Calu3 (cell line): ENCODE data around the gene RABEP2. TPM values are rescaled to one million over a fixed set of nuclear protein-coding genes. Genes with fewer than 3 reads are reported as not detected.
A peak's percentile ranks its signal among the peaks of the same experiment; 100 is the strongest.
"Not testable (repeated sequence)": the region's sequence is repeated elsewhere in the genome, so short reads cannot be mapped to it uniquely, and the experiment has no call there.

Source experiments
- BruUV-seq: library from RNA; stranded (reverse); fragments of 400-500 nt; replicated peaks from 2 replicates; lab custom pipeline; 2021; lab: Mats Ljungman, UMichigan
- CTCF ChIA-PET: fragments of 300-600 bp; sonication (Branson Sonifier 250); formaldehyde crosslinking; loops from one replicate; lab custom pipeline; 2022; ENCODE audit warnings: antibody characterized with exemption; lab: Charles Lee
- DNase-seq: peaks from one replicate; pipeline ENCODE4 v3.0.0; 2022
- H3K27ac Mint-ChIP-seq: one replicate; pipeline ENCODE4 v1.8.0; 2022; ENCODE audit warnings: mixed read lengths; ENCODE audit not compliant: unreplicated experiment
- H3K27me3 Mint-ChIP-seq: one replicate; pipeline ENCODE4 v1.8.0; 2022; ENCODE audit warnings: mixed read lengths; ENCODE audit not compliant: unreplicated experiment
- H3K36me3 Mint-ChIP-seq: one replicate; pipeline ENCODE4 v1.8.0; 2022; ENCODE audit warnings: mild to moderate bottlenecking, moderate library complexity, mixed read lengths; ENCODE audit not compliant: insufficient read depth, unreplicated experiment
- H3K4me1 Mint-ChIP-seq: one replicate; pipeline ENCODE4 v1.8.0; 2022; ENCODE audit warnings: mild to moderate bottlenecking, low read depth, mixed read lengths; ENCODE audit not compliant: unreplicated experiment
- H3K4me3 Mint-ChIP-seq: one replicate; pipeline ENCODE4 v1.8.0; 2022; ENCODE audit warnings: mild to moderate bottlenecking, low read depth, moderate library complexity, mixed read lengths; ENCODE audit not compliant: unreplicated experiment
- H3K9me3 Mint-ChIP-seq: one replicate; pipeline ENCODE4 v1.8.0; 2022; ENCODE audit warnings: low read depth, mixed read lengths; ENCODE audit not compliant: unreplicated experiment
- intact Hi-C: fragments of 100-400 bp; cut with micrococcal nuclease; formaldehyde crosslinking; loops from one replicate; pipeline ENCODE4 v1.10.0; 2022; ENCODE audit not compliant: unreplicated experiment
- total RNA-seq: library from RNA; stranded (reverse); gene quantifications from 2 replicates; pipeline ENCODE4 v1.2.3, GENCODE V29; 2022
- TF ChIP-seq, protein P1 (sequence below): fragments of 200-600 bp; IDR thresholded peaks from one replicate; pipeline ENCODE4 v1.8.0; 2022; ENCODE audit warnings: antibody characterized with exemption; ENCODE audit not compliant: unreplicated experiment

The RABEP2 gene
- total RNA-seq, 1 experiment from 2014 or later = 34.3 TPM

GRCh38 chr16:28930652-28931051 lies 5.6 kb upstream of the RABEP2 start:
- no peaks in the 10 kb centered on the region for H3K9me3 Mint-ChIP-seq
- no peaks in the 10 kb centered on the region for H3K4me1 Mint-ChIP-seq
- H3K27me3 Mint-ChIP-seq = peaks cover 33% of the 10 kb centered on the region
- intact Hi-C loops = no loop called here
- DNase-seq = no peak
- H3K36me3 Mint-ChIP-seq = peaks cover 5% of the 10 kb centered on the region
- CTCF ChIA-PET = no interaction called here
- H3K27ac Mint-ChIP-seq = no peak overlapping the region
- no peak overlapping the region for H3K4me3 Mint-ChIP-seq
- TF ChIP-seq, protein P1, sequence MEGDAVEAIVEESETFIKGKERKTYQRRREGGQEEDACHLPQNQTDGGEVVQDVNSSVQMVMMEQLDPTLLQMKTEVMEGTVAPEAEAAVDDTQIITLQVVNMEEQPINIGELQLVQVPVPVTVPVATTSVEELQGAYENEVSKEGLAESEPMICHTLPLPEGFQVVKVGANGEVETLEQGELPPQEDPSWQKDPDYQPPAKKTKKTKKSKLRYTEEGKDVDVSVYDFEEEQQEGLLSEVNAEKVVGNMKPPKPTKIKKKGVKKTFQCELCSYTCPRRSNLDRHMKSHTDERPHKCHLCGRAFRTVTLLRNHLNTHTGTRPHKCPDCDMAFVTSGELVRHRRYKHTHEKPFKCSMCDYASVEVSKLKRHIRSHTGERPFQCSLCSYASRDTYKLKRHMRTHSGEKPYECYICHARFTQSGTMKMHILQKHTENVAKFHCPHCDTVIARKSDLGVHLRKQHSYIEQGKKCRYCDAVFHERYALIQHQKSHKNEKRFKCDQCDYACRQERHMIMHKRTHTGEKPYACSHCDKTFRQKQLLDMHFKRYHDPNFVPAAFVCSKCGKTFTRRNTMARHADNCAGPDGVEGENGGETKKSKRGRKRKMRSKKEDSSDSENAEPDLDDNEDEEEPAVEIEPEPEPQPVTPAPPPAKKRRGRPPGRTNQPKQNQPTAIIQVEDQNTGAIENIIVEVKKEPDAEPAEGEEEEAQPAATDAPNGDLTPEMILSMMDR = no peak
- no TSS peak for BruUV-seq

DNA sequence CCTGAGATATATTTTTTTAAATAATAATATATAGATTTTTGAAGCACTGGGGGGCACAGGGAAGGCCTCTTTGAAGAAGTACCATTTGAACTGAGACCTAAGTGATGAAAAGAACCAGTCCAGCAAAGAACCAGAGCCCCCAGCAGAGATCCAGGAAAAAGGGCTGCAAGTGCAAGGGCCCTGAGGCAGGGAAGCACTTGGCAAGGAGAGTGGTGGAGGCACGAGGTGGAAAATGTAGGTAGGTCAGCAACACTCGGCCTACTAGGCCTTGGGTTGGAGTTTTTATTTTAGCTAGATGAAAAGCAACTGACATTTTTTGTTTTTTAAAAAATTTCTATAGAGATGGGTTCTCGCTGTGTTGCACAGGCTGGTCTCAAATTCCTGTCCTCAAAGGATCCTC lies 5.2 kb upstream of the RABEP2 start:
- intact Hi-C loops = no loop called here
- no TSS peak for BruUV-seq
- H3K36me3 Mint-ChIP-seq = peaks cover 10% of the 10 kb centered on the region
- no peaks in the 10 kb centered on the region for H3K9me3 Mint-ChIP-seq
- TF ChIP-seq, protein P1 = no peak
- H3K4me3 Mint-ChIP-seq = no peak overlapping the region
- CTCF ChIA-PET = no interaction called here
- no peak overlapping the region for H3K27ac Mint-ChIP-seq
- no peaks in the 10 kb centered on the region for H3K4me1 Mint-ChIP-seq
- no peak for DNase-seq
- H3K27me3 Mint-ChIP-seq = peaks cover 28% of the 10 kb centered on the region

DNA sequence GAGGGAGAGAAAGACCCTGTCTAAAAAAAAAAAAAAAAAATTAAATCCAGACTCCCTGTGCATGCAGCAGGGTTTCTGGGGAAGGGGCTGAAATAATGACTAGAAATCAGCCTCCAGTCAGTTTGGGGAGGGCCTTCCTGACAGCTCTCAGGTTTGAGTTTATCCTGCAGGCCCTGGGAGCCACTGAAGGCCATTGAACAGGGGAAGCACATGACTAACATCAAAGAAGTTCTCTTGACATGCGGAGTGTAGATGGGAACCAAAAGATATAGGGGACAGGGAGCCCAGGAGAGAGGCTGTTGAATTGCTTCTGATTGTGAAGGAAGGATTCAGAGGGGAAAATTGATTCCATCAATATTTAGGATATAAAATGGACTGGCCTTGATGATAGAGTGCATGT lies 2.8 kb upstream of the RABEP2 start:
- Mint-ChIP-seq H3K36me3 (peaks cover 30% of the 10 kb centered on the region), H3K4me3 (no peak overlapping the region), H3K27ac (no peak overlapping the region), H3K4me1 (peaks cover 15% of the 10 kb centered on the region), H3K27me3 (peaks cover 7% of the 10 kb centered on the region), H3K9me3 (no peaks in the 10 kb centered on the region)
- no peak for DNase-seq
- CTCF ChIA-PET = interaction anchor here (1.1 kb wide), 1 partner anchor 20 kb away, joined by 3 read pairs; no protein-coding TSS in a partner anchor
- BruUV-seq = no TSS peak
- TF ChIP-seq, protein P1 = no peak
- intact Hi-C loops = no loop called here

DNA sequence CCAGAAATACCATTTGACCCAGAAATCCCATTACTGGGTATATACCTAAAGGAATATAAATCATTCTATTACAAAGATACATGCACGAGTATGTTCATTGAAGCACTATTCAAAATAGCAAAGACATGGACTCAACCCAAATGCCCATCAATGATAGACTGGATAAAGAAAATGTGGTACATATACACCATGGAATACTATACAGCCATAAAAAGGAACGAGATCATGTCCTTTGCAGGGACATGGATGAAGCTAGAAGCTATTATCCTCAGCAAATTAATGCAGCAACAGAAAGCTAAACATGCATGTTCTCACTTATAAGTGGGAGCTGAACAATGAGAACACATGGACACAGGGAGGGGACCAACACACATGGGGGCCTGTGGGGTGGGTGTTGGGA lies 1.2 kb upstream of the RABEP2 start:
- DNase-seq, H3K27me3 Mint-ChIP-seq, H3K9me3 Mint-ChIP-seq, BruUV-seq, intact Hi-C loops: not testable (repeated sequence)
- Mint-ChIP-seq H3K4me1 (peaks cover 15% of the 10 kb centered on the region), H3K27ac (peak overlapping the region; percentile 87), H3K4me3 (peak overlapping the region; percentile 90), H3K36me3 (peaks cover 35% of the 10 kb centered on the region)
- CTCF ChIA-PET = interaction anchor here (0.6 kb wide), 1 partner anchor 53 kb away, joined by 4 read pairs; no protein-coding TSS in a partner anchor
